GM12864 (cell line): Measurements from ENCODE around the gene SEC62.

Experiments used
- DNase-seq: peaks from one replicate; pipeline ENCODE4 v3.0.0-alpha.2; 2011; ENCODE audit warnings: low read depth
- H3K4me3 ChIP-seq: 2 replicates; pipeline ENCODE4 v1.5.1; 2011; ENCODE audit warnings: mild to moderate bottlenecking, low read depth, low read length, control low read depth
- CTCF ChIP-seq: IDR thresholded peaks from 2 replicates; pipeline ENCODE4 v1.5.1; 2011; ENCODE audit warnings: low read depth, mild to moderate bottlenecking, moderate library complexity, low read length, control low read depth, inconsistent platforms; ENCODE audit errors: missing control alignments

The SEC62 gene

GRCh38 chr3:169999433-169999832, 32.8 kb downstream of the SEC62 start:
- H3K4me3 ChIP-seq, result no peak overlapping the region
- peak; percentile 60 for DNase-seq
- TF ChIP-seq CTCF, result no peak

DNA sequence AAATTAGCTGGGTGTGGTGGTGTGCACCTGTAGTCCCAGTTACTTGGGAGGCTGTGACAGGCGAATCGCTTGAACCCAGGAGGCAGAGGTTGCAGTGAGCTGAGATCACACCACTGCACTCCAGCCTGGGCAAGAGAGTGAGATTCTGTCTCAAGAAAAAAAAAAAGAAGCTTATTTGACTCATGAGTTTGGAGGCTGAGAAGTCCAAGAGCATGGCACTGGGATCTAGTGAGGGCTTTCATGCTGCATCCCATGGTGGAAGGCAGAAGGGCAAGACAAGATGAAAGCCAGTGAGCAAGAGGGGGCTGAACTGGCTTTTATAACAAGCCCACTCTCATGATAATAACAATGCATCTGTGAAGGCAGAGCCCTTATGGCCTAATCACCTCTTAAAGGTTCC, 33.4 kb downstream of the SEC62 start:
- TF ChIP-seq CTCF, result no peak
- H3K4me3 ChIP-seq, result no peak overlapping the region
- DNase-seq, result no peak

- no peak overlapping the region for H3K4me3 ChIP-seq
- DNase-seq, result no peak
- no peak for TF ChIP-seq CTCF
Measured at GRCh38 chr3:170002231-170002630, 35.6 kb downstream of the SEC62 start.

- no peak overlapping the region for H3K4me3 ChIP-seq
- TF ChIP-seq CTCF, result no peak
- no peak for DNase-seq
Measured at GRCh38 chr3:170002879-170003278, 36.3 kb downstream of the SEC62 start.

DNA sequence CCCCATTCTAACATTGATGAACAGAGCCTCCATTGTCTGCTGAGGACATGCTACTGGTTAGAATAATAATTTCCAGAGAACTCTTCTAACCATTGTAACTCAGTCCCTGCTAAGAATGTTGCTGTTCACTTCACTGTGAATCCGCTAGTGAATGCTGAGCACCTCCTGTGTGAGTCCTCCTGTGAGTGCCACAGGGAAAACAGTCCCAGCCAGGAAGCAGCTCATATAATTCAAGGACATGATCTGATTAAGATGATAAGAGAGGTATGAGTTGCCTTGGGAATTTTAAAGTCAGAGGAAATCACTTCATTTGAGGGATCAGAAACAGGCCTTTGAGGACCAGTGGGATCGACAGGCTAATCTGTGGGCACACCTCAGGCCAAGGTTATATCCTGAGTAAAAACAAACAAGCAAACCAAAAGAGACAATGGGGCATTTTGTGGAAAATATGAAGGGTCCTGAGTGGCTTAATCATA, 37.3 kb downstream of the SEC62 start:
- DNase-seq, result no peak
- no peak overlapping the region for H3K4me3 ChIP-seq
- TF ChIP-seq CTCF, result no peak

DNA sequence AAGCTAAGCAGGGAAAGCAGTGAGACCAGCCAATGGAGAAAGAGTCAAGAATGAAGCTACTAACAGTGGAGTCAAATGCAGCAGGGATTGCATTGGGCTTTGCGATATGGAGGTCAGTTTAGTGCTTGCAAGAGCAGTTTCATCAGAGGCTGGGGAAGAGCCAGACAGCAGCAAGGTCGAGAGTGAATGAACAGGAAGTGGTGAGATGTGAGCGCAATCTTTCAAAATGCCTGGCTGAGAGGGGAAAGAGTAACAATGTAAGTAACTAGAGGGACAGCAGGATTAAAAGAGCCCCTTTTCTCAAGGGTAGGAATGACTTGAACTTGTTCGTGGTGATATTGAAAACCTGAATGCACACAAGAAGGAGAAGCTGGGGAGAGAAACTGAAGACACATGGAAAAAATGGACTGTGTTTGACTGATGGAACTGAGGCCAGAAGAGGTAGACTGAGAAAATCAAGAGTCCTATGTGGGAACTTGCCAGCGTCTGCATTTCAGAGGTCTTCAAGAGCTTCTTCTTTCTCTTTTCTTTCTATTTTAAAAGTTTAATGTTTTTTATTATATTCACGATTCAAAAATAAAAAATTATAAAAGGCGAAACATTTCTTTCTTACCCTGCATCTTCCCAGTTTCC, 40.5 kb downstream of the SEC62 start:
- TF ChIP-seq CTCF, result no peak
- DNase-seq, result peak; percentile 48

DNA sequence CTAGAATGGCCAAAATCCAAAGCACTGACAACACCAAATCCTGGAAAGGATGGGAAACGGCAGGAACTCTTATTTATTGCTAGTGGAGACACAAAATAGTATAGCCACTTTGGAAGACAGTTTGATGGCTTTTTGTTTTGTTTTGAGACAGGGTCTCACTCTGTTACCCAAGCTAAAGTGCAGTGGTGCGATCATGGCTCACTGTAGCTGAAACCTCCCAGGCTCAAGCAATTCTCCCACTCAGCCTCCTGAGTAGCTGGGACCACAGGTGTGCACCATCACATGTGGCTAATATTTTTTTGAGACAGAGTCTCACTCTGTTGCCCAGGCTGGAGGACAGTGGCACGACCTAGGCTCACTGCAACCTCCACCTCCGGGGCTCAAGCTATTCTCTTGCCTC, 43.9 kb downstream of the SEC62 start:
- no peak for DNase-seq
- TF ChIP-seq CTCF, result no peak
- no peak overlapping the region for H3K4me3 ChIP-seq

More for the DNA sequence above, 40.5 kb downstream of the SEC62 start:
- no peak overlapping the region for H3K4me3 ChIP-seq
